Measurements from ENCODE around the gene CSNK1G1.

Gene CSNK1G1

DNA sequence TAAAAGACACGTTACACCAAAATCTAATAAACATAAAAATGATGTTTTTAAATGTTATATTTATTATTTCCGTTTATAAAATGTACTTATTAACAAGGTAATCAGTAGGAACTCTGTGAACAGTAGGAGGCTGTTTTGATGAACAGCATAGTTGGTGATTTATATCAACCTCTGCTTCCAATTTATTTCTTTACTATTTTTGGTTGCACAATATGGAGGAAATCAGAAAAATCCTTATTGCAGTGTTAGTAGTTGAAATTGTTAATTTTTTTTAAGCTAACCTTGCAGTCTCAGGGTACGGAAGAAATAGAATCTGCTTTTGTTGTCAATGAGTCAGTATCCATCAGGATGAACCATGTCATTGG is 209.5 kb downstream of the CSNK1G1 start:
- DNase-seq (ENCODE audit: low read depth), result no peak
- no peak overlapping the region for H3K4me3 ChIP-seq (ENCODE audit: low read length)
- TF ChIP-seq, protein P1, sequence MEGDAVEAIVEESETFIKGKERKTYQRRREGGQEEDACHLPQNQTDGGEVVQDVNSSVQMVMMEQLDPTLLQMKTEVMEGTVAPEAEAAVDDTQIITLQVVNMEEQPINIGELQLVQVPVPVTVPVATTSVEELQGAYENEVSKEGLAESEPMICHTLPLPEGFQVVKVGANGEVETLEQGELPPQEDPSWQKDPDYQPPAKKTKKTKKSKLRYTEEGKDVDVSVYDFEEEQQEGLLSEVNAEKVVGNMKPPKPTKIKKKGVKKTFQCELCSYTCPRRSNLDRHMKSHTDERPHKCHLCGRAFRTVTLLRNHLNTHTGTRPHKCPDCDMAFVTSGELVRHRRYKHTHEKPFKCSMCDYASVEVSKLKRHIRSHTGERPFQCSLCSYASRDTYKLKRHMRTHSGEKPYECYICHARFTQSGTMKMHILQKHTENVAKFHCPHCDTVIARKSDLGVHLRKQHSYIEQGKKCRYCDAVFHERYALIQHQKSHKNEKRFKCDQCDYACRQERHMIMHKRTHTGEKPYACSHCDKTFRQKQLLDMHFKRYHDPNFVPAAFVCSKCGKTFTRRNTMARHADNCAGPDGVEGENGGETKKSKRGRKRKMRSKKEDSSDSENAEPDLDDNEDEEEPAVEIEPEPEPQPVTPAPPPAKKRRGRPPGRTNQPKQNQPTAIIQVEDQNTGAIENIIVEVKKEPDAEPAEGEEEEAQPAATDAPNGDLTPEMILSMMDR (conservative IDR thresholded peaks at IDR 0.05; ENCODE audit: low read length), result no peak

DNA sequence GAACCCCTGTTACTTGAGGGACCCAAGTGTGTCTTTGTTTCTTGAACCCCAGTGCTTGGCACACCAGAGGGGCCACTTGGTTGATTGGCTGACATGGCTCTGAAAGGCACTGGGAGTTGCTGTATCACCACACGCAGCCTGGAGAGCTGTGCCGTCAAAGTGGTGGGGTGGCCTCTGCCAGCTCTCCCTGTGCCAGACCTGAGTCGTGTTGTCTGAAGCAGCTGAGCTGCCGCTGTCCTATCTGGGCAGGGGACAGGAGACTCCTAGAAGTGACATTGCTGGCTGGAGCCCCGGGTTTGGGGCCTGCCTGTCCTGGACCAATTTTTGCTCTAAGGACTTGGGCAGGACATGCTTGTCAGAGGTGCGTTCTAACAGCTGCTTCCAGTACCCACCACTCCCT is 209.9 kb downstream of the CSNK1G1 start:
- DNase-seq (ENCODE audit: low read depth), result no peak
- H3K4me3 ChIP-seq (ENCODE audit: low read length), result no peak overlapping the region
- TF ChIP-seq, protein P1 (conservative IDR thresholded peaks at IDR 0.05; ENCODE audit: low read length), result no peak

DNA sequence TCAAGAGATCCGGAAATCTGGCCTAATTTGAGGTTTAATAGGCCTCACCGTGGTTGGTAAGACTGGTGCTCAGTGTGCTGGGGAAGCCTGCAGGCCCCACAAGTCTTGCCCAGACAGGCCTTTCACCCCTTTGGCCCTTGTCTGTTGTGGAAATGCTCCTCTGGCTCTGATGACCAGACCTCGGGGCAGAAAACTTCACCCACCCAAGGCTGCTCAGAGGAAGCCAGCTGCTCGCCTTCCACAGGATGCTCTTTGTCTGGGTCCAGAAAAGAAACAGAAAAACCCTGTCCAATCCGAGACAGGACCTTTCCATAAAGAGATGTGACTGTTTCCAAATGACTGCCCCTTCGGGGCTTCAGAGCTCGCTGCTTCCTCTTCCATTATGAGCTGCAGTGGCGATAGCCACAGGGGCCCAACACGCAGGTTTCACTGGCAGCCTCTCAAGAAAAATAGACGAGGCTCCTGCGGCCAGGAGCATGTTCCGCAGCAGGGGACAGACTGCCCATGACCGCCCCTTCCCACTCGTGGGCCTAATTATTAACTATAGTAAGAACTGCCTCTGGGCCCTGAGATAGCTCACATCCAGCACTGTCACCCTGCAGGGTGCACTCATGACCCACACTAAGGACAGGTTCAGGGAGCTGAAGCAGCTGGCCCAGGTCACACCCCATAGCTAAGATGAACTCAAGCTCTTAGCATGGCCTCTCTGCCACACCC is 211.2 kb downstream of the CSNK1G1 start:
- TF ChIP-seq, protein P1 (conservative IDR thresholded peaks at IDR 0.05; ENCODE audit: low read length), result no peak
- no peak for DNase-seq (ENCODE audit: low read depth)
- no peak overlapping the region for H3K4me3 ChIP-seq (ENCODE audit: low read length)

DNA sequence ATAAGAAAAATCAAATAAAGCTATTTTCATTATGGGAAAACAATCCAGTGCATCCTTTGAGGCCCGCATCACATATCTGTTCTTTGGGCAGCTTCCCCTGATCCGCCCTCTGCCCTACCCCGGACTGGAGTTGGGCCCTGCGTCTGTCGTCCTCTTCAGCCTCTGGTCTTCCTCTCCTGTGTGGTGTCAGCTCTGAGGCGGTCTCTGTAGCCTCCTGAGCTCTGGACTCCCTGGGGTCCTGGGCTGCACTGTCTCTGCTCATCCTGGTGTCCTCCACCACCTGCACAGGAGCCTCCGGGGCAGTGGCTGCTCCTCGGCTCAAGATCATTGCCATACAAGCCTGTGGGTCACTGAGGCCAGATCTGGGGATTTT is 211.8 kb downstream of the CSNK1G1 start:
- H3K4me3 ChIP-seq (ENCODE audit: low read length), result no peak overlapping the region
- no peak for DNase-seq (ENCODE audit: low read depth)
- TF ChIP-seq, protein P1 (conservative IDR thresholded peaks at IDR 0.05; ENCODE audit: low read length), result no peak

DNA sequence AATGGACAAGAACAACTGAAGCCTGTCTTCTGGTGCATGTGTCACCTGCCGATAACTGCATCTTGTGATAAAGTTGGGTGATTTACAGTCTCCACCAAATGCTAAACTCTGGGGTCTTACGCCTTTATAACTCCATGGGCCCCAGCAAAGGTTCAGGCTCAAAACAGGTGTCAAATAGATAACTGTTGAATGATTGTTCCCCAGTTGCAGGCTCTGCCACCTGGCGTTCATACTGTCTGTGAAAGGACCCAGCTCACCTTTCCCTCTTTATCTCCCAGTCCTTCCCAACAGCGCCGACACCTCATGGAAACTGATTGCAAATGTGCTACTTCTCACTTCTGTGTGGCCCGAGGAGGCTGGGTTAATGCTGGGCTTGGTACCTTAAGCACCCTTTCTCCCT is 212.7 kb downstream of the CSNK1G1 start:
- no peak for DNase-seq (ENCODE audit: low read depth)
- TF ChIP-seq, protein P1 (conservative IDR thresholded peaks at IDR 0.05; ENCODE audit: low read length), result no peak
- H3K4me3 ChIP-seq (ENCODE audit: low read length), result no peak overlapping the region

DNA sequence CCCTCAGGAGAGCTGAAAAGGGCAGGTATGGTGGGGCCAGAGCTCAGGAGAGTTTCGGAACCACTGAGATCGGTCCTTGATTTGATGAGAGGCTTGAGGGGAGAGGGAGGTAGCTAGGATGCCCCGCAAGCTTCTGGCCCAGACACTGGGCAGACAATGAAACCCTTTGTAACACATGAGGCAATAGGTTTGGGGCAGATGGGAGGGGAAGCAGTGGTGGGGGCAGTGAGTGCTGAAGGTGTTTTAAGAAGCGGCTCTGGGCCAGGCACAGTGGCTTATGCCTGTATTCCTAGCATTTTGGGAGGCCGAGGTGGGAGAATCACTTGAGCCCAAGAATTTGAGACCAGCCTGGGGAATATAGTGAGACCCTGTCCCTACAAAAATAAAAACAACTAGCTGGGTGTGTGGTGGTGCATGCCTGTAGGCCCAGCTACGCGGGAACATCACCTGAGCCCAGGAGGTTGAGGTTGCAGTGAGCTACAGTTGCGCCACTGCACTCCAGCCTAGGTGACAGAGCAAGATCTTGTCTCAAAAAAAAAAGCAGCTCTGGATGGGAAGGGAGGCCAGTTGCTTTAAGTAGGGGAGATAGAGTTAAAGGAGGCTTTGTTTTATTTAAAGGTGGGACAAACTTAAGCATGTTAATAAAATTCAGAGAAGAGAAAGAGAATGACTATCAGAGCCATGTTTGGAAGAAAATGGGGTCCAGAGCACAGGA is 214.0 kb downstream of the CSNK1G1 start:
- TF ChIP-seq, protein P1 (conservative IDR thresholded peaks at IDR 0.05; ENCODE audit: low read length), result no peak

DNA sequence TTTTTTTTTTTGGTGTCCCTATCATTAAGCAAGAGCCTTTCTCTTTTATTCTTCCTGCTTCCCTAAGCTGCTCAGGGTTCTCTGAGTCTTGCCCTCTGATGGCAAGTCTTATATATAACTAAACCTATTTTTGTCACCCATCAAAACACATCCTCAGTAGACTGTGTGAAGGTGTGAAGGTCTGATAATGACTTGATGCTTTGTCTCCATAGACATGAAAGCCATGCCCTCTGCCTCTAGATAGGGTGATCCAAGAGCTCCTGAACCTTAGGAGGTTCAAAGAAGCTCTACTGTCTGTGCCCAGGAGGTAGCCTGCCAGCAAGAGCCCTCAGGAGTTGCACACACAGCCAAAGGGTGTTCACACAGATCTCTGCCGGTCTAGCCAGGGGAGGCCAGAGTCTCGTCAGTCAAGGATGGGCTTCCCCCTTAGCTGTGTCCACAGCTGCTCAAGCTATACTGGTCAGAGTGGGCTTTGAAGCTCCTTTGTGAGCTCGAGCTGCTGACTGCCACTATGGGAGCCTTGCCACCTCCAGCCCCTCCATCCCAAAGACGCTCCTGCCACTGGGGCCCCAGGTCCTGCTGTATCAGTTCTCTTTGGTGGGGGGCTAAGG is 217.5 kb downstream of the CSNK1G1 start:
- TF ChIP-seq, protein P1 (conservative IDR thresholded peaks at IDR 0.05; ENCODE audit: low read length), result no peak
- H3K4me3 ChIP-seq (ENCODE audit: low read length), result no peak overlapping the region
- DNase-seq (ENCODE audit: low read depth), result no peak

More for the DNA sequence above, 214.0 kb downstream of the CSNK1G1 start:
- no peak overlapping the region for H3K4me3 ChIP-seq (ENCODE audit: low read length)
- no peak for DNase-seq (ENCODE audit: low read depth)

Data from AG10803 (cell line).